ENCODE results near the gene RHOT1.

DNA sequence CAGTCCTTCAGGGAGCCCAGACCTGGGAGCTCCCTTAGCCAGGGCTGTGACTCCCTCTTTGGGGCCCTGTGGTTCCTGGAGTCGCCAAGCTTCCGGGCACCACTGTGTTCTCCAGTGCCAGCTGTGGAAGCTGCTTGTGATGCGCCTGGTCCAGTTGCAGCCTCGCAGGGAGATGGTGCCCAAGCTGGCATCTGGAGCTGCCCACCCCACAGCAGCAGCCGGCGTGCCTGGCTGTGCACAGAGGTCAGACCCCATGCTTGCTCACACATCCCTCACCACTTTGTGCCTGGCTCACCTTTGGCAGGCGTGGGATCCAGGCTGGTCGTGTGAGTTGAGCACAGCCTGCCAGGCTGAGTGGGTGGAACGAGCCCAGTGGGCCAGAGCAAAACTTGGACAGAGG, 18.2 kb downstream of the RHOT1 start:
- no peak for TF ChIP-seq CTCF (IDR thresholded peaks at IDR 0.05)
- TF ChIP-seq EZH2 (IDR thresholded peaks at IDR 0.05) = no peak

Data from neural progenitor cell (in vitro differentiated cells).